NCI-H2227 (cell line): ENCODE measurements around the gene RRM2.
A peak's percentile ranks its signal among the peaks of the same experiment; 100 is the strongest.

Experiments
- DNase-seq: peaks from one replicate; lab custom pipeline; 2025; ENCODE audit not compliant: unreplicated experiment; lab: John Stamatoyannopoulos, UW

Gene RRM2

GRCh38 chr2:10169053-10169578, 46.6 kb downstream of the RRM2 start:
- DNase-seq: no peak

GRCh38 chr2:10169581-10169980, 47.0 kb downstream of the RRM2 start:
- DNase-seq: no peak

GRCh38 chr2:10170256-10170655, 47.7 kb downstream of the RRM2 start:
- no peak for DNase-seq

GRCh38 chr2:10171006-10171800, 48.7 kb downstream of the RRM2 start:
- DNase-seq: peak; percentile 25

GRCh38 chr2:10172033-10172871, 49.7 kb downstream of the RRM2 start:
- DNase-seq: peak; percentile 50

GRCh38 chr2:10173258-10174005, 50.9 kb downstream of the RRM2 start:
- no peak for DNase-seq

GRCh38 chr2:10174173-10174572, 51.6 kb downstream of the RRM2 start:
- DNase-seq: no peak

GRCh38 chr2:10175441-10175840, 52.9 kb downstream of the RRM2 start:
- DNase-seq: no peak

GRCh38 chr2:10178751-10179150, 56.2 kb downstream of the RRM2 start:
- DNase-seq: no peak

- no peak for DNase-seq
Observed at GRCh38 chr2:10179422-10179821, 56.9 kb downstream of the RRM2 start.

GRCh38 chr2:10180229-10180628, 57.7 kb downstream of the RRM2 start:
- DNase-seq: no peak
